CD4-positive, alpha-beta T cell treated with Interleukin-15 for 1 hour (primary cell): ENCODE results near the gene RAD18.
A peak's percentile ranks its signal among the peaks of the same experiment; 100 is the strongest.

Experiments
- DNase-seq: peaks from one replicate; pipeline ENCODE4 v3.0.0-alpha.2; 2020

Gene RAD18

GRCh38 chr3:8891303-8891702 is 72.0 kb downstream of the RAD18 start:
- no peak for DNase-seq

GRCh38 chr3:8888301-8888915 is 74.9 kb downstream of the RAD18 start:
- DNase-seq = no peak

GRCh38 chr3:8887435-8888300 is 75.6 kb downstream of the RAD18 start:
- no peak for DNase-seq

GRCh38 chr3:8886546-8886945 is 76.7 kb downstream of the RAD18 start:
- DNase-seq = no peak

- DNase-seq = no peak
Observed at GRCh38 chr3:8885536-8886316, 77.5 kb downstream of the RAD18 start.

- no peak for DNase-seq
Observed at GRCh38 chr3:8884630-8885290, 78.5 kb downstream of the RAD18 start.

GRCh38 chr3:8882642-8883041 is 80.6 kb downstream of the RAD18 start:
- DNase-seq = no peak

GRCh38 chr3:8882171-8882593 is 81.1 kb downstream of the RAD18 start:
- DNase-seq = no peak

GRCh38 chr3:8879347-8879944 is 83.8 kb downstream of the RAD18 start:
- DNase-seq = no peak

- no peak for DNase-seq
Observed at GRCh38 chr3:8875836-8876235, 87.4 kb downstream of the RAD18 start.

GRCh38 chr3:8873740-8874139 is 89.5 kb downstream of the RAD18 start:
- no peak for DNase-seq

- no peak for DNase-seq
Observed at GRCh38 chr3:8872261-8872660, 91.0 kb downstream of the RAD18 start.

GRCh38 chr3:8871306-8871705 is 92.0 kb downstream of the RAD18 start:
- no peak for DNase-seq

- DNase-seq = no peak
Observed at GRCh38 chr3:8870134-8870533, 93.1 kb downstream of the RAD18 start.

GRCh38 chr3:8869613-8870012 is 93.7 kb downstream of the RAD18 start:
- no peak for DNase-seq

GRCh38 chr3:8868996-8869395 is 94.3 kb downstream of the RAD18 start:
- no peak for DNase-seq

- no peak for DNase-seq
Observed at GRCh38 chr3:8867646-8868045, 95.6 kb downstream of the RAD18 start.

- DNase-seq = no peak
Observed at GRCh38 chr3:8865697-8866096, 97.6 kb downstream of the RAD18 start.

GRCh38 chr3:8864402-8865350 is 98.6 kb downstream of the RAD18 start:
- DNase-seq = peak; percentile 33

- DNase-seq = no peak
Observed at GRCh38 chr3:8863891-8864290, 99.4 kb downstream of the RAD18 start.

- no peak for DNase-seq
Observed at GRCh38 chr3:8857720-8858367, 105.4 kb downstream of the RAD18 start.
